Cardiac fibroblast (primary cell): ENCODE results near the gene EXOC6.

Experiments
- DNase-seq, 2 donors: peaks; one replicate each; pipeline versions ENCODE4 v3.0.0 to v3.0.0-alpha.2; 2010; ENCODE audit warnings: low read depth in 2 of 2
- H3K4me3 ChIP-seq, 2 donors: replicated peaks in 1 of 2; 1 replicate in 1 of 2; 2 replicates in 1 of 2; pipeline ENCODE4 v1.5.1; 2011; ENCODE audit warnings: low read depth in 2 of 2, low read length in 2 of 2, mild to moderate bottlenecking in 2 of 2, moderate library complexity in 1 of 2
- TF ChIP-seq, protein P1 (sequence below): IDR thresholded peaks from one replicate; pipeline ENCODE4 v1.5.1; 2011; ENCODE audit warnings: low read depth, mild to moderate bottlenecking, low read length, inconsistent platforms

The EXOC6 gene

GRCh38 chr10:92846344-92846743 is 2.0 kb upstream of the EXOC6 start:
- H3K4me3 ChIP-seq, result no peak overlapping the region
- TF ChIP-seq, protein P1, sequence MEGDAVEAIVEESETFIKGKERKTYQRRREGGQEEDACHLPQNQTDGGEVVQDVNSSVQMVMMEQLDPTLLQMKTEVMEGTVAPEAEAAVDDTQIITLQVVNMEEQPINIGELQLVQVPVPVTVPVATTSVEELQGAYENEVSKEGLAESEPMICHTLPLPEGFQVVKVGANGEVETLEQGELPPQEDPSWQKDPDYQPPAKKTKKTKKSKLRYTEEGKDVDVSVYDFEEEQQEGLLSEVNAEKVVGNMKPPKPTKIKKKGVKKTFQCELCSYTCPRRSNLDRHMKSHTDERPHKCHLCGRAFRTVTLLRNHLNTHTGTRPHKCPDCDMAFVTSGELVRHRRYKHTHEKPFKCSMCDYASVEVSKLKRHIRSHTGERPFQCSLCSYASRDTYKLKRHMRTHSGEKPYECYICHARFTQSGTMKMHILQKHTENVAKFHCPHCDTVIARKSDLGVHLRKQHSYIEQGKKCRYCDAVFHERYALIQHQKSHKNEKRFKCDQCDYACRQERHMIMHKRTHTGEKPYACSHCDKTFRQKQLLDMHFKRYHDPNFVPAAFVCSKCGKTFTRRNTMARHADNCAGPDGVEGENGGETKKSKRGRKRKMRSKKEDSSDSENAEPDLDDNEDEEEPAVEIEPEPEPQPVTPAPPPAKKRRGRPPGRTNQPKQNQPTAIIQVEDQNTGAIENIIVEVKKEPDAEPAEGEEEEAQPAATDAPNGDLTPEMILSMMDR, result no peak
- no peak for DNase-seq

DNA sequence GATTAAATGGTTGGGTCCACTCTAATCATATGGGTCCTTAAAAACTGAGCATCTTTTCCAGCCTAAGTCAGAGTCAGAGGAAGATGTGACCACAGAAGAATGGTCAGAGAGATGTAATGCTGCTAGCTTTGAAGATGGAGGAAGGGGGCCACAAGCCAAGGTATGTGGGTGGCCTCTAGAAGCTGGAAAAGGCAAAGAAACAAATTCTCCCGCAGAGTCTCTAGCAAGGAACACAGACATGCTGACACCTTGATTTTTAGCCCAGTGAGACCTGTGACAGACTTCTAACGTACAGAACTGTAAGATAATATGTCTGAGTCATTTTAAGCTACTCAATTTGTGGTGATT is 1.5 kb upstream of the EXOC6 start:
- no peak for DNase-seq
- no peak overlapping the region for H3K4me3 ChIP-seq
- TF ChIP-seq, protein P1, result no peak

- peak; percentile 30 to 64 for DNase-seq
- TF ChIP-seq, protein P1, result no peak
Observed at GRCh38 chr10:92847202-92847864, 987 bp upstream of the EXOC6 start.

GRCh38 chr10:92848037-92848440 is 281 bp upstream of the EXOC6 start:
- peak overlapping the region; percentile 69 to 82 for H3K4me3 ChIP-seq
- no peak for DNase-seq
- TF ChIP-seq, protein P1, result no peak

More at GRCh38 chr10:92847202-92847864, 987 bp upstream of the EXOC6 start:
- no peak overlapping the region for H3K4me3 ChIP-seq

- H3K4me3 ChIP-seq, result peak overlapping the region; percentile 69 to 82
- TF ChIP-seq, protein P1, result no peak
- DNase-seq, result peak in 1 of 2 donors; percentile 34
Observed at GRCh38 chr10:92849234-92849525, 860 bp downstream of the EXOC6 start.

GRCh38 chr10:92849576-92850090 is 1.3 kb downstream of the EXOC6 start:
- TF ChIP-seq, protein P1, result no peak
- no peak for DNase-seq
- no peak overlapping the region for H3K4me3 ChIP-seq

DNA sequence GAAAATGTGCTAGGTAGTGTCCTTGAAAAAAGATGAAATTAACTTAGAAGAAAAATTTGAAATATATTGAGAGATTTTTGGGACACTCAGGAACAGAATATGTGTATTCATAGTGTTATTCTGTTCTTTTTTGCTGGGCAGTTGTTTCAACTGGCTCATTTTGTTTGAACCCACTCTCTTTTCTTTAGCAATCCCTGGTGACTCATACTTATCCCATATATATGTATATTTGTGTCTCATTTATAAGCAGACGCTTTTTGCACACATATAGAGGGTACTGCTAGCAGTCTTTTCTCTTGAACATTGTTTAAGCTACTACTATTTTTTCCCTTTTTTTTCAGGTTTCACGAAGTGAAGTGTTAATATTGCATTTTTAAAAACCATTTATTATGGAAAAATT is 1.9 kb downstream of the EXOC6 start:
- no peak for DNase-seq
- TF ChIP-seq, protein P1, result no peak
- no peak overlapping the region for H3K4me3 ChIP-seq
